Ecto neural progenitor cell (in vitro differentiated cells): ENCODE data around the gene MINK1.

Source experiments
- DNase-seq: peaks from one replicate; pipeline ENCODE4 v3.0.0-alpha.2; 2018; ENCODE audit warnings: low spot score

The MINK1 gene

DNA sequence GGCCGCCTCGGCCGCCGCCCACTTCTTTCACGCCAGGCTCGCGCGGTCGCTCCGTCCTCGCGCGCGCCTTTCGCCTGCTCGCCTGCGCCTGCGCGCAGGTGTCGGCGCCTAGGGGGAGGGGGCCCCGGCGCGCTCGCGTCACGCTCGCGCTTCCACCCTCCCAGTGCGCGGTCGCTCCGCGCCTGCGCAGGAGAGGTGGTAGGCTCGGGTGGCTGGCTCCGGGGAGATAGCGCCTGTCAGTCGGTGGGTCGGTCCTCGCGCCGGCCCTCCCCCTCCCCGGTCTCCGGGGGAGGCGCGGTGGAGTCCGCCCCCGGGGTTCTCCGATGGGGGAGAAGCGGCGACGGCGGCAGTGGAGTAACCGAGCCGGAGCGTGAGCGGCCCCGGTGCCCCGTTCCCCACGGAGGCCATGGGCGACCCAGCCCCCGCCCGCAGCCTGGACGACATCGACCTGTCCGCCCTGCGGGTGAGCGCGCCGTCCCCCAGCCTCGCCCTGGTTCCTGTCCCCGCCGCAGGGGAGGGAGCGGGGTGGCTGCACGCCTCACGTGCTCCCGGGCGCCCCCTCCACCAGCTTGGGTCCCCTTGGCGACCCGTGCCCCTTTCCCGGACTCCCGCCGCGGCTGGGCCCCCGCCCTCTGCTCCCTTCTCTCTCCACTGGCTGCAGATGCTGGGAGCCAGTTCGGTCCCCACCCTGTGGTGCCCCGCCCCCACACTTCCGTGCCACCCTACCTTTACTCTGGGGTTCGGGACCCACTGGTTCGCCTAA, at the start of gene MINK1:
MINK1 (plus strand) TSS at position 163 of the 763 bp plus-strand sequence; CDS start at position 407, 244 bp downstream.
- DNase-seq: peak; percentile 94

DNA sequence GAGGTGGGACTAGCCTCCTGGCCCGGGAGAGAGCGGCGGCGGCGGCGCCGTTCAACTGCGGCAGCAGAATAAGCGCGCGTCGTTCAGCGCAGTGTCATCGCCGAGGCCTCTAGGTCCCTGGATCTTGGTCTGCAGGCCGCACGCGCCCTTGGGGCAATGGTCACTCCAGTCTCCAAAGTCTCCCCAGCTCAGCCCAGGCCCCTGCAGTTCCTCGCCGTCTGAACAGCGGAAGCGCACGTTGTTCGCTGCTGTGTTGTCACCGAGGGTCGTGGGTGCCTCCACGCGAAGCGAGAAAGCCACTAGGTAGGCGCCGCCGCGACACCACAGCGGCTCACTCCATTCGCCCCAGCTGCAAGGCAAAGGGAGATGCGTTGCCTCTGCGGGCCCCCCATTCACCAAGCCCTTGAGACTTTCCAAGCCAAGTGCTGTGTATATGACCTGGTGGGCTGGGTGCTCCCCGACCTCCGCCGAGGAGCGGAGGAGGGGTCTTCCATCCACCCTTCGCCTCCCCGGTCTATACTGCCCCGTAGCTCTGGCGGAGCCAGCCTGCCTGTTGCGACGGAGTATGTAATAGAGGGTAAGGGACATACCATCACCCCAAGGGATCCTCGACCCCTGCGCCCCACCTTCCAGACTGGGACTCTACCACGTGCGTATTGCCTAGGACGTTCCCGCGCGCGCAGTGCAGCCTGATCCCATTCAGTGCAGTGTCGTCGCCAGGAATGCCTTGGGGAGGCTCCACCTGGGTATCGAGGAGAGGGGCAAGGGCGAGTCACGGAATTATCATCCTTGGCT, 47.6 kb upstream of the MINK1 start:
- DNase-seq: no peak

DNA sequence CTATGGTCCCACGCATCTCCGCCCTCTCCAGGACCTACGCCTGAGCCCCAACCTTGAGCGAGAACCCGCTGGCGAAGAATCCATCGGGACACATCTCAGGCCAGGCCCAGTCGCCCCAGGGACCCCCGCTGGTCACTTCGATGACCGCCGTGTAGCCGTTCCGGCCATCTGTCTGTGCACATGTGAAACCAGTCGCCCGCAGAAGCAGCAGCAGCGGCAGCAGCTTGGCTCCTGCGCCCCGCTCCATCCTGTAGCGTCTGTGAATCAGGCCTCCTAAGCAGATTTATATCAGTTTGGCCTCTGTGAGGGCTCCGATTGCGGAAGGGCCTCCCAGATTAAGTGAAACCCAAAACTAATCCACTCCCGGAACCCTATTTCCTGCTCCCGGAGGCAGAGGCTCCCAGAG, 47.0 kb upstream of the MINK1 start, which contains the start of gene VMO1:
VMO1 (minus strand) TSS at position 259 of the 406 bp plus-strand sequence; CDS start at position 247, 12 bp downstream.
- peak; percentile 69 for DNase-seq

DNA sequence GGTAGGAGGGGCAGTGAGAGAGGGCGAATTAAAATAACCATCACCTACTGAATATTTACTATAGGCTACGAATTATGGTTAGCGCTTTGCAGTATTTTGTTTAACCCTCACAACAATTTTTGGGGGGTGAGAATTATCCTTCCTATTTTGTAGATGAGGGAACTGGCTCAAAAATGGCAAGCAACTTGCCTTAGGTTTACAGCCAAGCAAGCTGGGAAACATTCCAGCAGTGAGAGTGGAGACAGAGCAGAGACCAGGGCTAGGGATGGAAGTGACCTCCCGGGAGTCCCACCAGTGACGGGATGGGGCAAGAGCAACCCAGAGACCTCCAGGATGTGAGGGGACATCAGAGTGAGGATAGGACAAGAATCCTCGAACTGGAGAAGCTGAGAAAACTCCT, 46.6 kb upstream of the MINK1 start:
- DNase-seq: no peak

DNA sequence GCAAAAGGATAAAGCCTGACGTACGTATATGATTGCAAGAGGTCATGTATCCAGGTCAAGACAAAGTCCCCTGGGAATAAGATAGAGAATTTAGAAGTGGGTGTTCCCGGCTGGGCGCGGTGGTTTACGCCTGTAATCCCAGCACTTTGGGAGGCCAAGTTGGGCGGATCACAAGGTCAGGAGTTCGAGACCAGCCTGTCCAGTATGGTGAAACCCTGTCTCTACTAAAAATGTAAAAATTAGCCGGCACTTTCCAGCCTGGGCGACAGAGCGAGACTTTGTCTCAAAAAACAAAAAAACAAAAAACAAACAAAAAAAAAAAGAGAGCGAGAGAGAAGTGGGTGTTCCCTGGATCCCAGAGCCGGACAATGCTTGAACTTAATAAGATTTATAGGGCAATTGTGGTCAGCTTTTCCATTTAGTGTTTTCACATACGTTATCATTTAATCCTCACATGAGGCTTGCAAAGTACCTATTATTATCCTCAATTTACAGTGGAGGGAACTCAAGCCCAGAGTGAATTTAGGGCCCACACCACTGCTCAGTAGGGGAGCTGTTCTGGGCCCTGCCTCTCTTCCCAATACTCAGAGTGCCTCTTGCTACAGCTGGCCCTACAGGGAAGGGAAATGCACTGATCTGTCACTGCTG, 44.9 kb upstream of the MINK1 start:
- no peak for DNase-seq

DNA sequence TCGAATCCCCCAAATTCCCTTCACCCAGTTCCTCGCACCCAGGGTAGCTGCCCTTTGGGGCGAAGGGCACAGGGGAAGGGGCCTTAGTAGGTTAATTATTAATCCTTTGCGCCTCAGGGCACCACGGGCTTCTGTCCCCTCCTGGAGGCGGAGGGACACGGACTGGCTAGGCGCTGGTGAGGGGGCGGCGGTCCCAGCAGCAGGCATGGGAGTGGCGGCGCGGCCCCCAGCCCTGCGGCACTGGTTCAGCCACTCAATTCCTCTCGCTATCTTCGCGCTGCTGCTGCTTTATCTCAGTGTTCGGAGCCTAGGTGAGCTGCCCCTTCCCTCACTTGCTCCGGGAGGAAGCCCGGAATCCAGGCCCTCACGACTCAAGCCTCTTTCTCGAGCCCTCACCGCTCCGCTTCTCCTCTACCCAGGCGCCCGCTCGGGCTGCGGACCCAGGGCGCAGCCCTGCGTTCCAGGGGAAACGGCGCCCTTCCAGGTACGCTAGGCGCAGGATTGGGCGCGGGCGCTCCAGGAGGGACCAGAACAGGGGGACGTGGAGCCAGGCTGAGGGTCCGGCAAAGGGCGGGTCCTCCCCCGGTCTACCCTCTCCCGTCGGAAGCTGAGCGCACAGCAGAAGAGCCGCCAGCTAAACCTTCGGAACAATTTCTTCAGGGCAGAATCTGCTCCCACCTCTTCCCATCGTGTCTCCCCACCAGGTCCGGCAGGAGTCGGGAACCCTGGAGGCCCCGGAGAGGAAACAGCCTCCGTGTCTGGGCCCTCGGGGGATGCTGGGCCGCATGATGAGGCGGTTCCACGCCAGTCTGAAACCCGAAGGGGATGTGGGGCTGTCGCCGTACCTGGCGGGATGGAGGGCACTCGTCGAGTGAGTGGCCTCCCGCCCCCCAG, 44.1 kb upstream of the MINK1 start, which contains the start of gene GLTPD2:
GLTPD2 (plus strand) TSS at position 158 of the 894 bp plus-strand sequence; CDS start at position 206, 48 bp downstream.
- DNase-seq: peak; percentile 74

DNA sequence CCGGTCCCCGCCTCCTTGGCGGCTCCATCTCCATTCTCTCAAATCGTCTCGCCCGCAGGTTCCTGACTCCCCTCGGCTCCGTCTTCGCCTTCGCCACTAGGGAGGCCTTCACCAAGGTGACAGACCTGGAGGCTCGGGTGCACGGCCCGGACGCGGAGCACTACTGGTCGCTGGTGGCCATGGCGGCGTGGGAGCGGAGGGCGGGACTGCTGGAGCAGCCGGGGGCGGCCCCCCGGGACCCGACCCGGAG, 43.5 kb upstream of the MINK1 start:
- DNase-seq: no peak

DNA sequence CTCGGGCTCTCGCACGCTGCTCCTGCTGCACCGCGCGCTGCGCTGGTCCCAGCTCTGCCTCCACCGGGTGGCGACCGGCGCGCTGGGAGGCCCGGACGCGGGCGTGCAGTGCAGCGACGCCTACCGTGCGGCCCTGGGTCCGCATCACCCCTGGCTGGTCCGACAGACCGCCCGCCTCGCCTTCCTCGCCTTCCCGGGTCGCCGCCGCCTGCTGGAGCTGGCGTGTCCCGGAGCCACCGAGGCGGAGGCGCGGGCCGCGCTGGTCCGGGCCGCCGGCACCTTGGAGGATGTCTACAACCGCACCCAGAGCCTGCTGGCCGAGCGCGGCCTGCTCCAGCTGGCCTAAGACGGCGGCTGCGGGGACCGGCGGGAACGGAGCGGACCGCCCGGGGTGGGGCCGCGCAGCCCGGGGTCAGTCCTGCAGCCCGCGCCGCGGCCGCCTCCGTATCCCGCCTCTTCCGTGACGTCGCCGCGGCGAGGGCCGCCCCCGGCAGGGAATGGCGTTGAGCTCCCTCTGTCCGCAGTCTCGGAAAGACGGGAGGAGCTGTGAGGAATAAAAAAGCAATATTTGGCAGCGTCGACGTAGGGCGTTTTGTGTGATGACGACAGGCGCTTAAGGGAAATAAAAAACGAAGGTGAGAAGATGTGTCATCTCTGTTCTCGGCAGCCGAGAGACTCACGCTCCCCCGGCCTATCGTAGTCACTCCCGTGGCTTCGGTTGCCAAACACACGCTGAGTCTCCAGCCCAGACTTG, 43.0 kb upstream of the MINK1 start:
- peak; percentile 95 for DNase-seq

DNA sequence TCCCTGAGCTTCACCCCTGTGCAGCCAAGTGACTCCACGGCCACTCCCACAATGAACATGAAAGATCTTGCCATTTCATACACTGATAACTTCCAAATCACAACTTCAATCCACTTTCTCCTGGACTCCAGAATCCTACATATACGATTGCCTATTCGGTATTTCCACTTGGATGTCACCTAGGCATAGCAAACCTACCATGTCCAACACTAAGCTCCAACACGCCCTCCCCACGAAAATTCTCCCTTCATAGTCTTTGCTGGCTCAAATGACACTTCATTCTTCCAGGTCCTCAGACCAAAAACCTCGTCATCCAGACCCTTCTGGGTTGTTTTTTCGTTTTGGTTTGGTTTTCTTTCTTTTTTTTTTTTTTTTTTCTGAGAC, 42.4 kb upstream of the MINK1 start:
- DNase-seq: no peak

DNA sequence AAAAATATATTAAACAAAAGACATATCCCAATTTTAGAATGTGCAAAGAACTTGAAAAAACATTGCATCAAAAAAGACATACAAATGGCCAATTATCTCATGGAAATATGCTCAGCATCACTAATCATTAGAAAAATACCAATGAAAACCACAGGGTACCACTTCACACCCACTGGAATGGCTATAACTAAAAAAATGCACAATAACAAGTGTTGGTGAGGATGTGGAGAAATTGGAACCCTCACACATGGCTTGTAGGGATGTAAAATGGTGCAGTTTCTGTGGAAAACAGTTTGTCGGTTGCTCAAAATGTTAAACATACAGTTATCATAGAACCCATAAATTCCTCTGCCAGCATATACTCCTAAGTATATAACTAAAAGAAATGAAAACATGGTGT, 38.0 kb upstream of the MINK1 start:
- DNase-seq: no peak

DNA sequence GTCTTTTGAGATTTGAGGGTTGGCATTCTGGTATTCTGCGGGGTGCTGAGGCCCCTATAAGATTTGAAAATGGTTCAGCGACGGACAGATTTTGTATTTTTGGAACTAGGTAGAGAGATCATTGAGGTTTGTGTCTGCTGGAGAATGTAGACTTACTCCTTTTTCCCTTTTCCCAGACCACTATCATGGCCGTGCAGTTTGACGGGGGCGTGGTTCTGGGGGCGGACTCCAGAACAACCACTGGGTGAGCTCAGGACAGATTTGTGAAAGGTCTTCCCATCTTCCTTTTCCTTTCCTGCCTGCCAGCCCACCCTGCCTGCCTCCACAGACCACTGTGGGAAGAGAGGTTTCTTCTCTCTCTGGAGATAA, 36.6 kb upstream of the MINK1 start:
- peak; percentile 69 for DNase-seq

DNA sequence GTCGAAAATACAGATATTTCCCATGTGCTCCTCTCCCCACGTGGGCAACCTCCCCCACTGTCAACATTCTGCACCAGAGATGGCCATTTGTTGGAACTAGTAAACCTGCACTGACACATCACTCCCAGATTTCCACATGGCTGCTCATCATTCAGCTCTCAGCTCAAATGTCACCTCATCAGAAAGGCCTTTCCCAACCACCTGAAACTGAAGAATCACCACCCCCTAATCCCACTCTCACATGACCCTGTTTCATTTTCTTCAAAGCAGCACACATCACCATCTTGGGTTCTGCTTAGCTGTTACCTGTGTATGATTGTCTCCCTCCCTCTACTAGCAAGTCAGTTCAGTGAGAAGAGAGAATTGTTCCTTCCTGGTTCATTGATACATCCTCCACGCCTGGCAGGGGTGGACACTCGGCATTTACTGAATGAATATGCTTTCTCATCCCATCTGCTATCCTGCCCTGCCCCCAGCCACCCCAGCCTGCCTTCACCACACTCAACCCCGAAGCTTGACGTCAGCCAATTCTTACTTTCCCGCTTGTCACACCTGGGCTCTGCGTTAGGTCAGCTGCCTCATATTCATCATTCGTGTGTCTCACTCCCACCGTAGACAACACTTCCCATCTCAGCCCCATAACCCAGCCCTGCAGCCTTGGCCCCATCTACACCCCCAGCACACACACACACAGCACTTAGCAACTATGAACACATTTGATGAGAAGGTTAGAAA, 32.5 kb upstream of the MINK1 start:
- no peak for DNase-seq

DNA sequence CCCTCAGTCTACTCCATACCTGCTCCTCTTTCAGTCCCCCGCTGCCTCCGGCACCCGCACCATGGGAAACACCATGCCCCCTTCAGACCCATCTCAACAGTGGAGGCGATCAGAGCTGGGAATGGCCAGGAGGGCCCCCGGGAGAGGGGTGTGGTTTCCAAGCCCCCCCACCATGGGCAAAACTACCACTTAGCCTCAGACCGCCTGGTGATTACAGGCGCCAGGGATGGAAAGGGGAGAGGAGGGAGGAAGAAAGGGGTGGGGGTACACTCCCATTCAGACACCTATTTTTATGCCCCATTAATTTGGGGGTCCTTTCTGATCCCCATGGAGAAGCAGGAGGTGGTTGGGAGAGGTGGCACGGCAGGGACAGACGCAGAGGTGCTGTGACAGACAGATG, 30.9 kb upstream of the MINK1 start, which contains the start of gene C17orf114:
C17orf114 (minus strand) TSS at position 101 of the 400 bp plus-strand sequence.
- DNase-seq: no peak

DNA sequence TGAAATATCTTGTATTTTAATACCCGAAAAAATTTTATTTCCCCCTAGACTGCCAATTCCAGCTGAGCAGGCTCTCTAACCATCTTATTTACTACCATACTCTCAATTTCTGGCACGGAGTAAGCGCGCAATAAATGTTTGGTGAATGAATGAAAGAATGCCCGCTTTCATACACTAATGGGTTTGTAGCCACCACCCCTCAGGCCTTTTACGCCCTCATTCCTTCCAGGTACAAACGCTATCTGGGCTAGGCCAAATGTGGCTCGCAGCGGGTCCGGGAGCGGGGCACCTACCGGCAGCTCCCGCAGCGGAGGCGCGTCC, 26.7 kb upstream of the MINK1 start:
- DNase-seq: no peak

DNA sequence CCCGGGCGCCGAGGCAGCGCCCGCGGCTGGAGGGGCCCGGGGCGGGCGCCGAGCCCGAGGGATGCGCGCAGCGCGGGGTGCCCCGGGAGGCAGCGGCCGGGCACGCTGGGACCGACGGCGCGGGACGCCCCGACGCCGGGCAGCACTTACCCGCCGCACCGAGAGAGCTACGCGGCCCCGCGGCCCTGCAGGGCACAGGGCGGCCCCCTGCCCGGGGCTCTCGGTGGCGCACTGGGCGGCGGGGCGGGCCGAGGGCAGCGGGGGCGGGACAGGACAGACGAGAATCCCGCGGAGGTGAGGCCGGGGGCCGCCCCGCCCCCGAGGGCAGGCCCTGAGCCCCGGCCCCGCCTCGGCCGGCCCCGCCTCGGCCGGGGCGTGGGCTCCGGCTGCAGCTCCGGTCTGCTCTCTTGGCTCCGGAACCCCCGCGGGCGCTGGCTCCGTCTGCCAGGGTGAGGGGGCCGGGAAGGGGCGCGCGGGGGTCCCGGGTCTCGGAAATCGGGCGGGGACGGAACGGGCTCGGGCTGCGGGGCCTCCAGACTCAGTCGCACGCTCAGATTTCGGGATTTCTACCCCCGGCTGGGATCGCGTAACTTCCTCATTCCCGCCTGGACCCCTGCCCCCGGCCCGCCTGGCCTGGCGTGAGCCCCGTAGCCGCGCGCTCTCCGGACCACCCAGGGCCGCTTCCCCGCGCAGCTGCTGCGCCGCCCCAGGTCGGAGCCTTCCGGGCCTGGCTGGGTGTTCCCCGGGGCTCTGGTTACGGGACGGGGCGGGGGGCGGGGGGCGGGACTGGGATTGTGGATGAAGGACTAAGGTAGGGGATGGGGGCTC, 26.1 kb upstream of the MINK1 start, which contains the start of gene PLD2:
PLD2 (plus strand) TSS at position 376 of the 828 bp plus-strand sequence. CDS start 621 bp downstream, outside the sequence.
- peak; percentile 95 for DNase-seq

DNA sequence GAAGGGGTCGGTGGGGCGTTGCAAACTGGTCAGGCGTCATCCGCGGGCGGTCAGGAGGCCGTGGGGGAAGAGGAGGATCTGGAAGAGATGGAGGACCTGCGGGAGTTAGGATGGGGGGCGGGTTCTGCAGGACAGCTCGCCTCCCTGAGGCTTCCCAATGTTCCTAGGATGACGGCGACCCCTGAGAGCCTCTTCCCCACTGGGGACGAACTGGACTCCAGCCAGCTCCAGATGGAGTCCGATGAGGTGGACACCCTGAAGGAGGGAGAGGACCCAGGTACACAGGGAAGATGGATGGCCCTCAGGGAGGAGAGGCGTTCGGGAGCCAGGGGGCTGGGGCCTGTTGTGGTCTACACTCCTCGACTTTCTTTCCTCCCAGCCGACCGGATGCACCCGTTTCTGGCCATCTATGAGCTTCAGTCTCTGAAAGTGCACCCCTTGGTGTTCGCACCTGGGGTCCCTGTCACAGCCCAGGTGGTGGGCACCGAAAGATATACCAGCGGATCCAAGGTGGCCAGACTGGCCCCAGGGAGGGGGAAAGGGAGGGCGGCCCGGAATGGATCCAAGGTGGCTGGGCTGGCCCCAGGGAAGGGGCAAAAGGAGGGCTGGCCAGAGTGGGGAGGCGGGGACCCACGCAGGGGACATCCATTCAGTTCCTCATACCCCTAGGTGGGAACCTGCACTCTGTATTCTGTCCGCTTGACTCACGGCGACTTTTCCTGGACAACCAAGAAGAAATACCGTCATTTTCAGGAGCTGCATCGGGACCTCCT, 25.3 kb upstream of the MINK1 start:
- no peak for DNase-seq

DNA sequence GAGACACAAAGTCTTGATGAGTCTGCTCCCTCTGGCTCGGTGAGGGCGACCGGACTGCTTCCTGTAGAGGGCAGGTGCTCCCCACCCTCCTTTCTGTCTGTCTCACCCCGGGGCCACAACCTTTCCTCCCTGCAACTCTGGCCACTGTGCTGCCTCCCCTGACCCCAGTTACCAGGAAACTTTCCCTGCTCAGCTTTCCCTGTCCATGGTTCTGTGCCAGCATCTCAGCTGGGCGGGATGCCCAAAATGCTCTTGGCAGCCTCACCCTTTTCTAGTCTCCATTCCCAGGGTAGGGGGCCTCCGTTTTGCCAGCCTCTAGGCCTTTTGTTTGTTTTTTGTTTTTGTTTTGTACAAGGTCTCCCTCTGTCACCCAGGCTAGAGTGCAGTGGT, 24.8 kb upstream of the MINK1 start:
- no peak for DNase-seq

DNA sequence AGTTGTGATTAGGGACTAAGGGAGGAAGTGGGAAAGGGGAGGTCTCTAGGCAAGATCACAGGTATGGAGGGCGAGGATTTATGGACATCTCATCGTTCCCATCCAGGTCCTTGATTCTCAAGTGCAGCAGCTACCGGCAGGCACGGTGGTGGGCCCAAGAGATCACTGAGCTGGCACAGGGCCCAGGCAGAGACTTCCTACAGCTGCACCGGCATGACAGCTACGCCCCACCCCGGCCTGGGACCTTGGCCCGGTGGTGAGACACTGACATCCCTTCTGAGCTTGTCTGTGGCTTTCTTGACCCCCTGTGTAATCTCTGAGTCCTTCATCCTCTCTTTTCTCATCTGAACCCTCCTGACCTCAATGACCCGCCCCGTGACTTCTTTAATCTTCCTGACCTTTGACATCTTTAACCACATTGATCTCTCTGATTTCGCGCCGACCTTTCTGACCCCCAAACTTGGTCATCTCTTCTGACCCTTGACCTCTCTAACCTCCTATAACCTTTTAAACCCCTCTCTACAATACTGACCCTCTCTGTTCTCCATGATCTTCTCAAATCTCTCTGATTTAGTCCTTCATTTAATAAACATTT, 22.3 kb upstream of the MINK1 start:
- peak; percentile 76 for DNase-seq
